K562 (cell line): ENCODE data around the gene ZNF335. TPM values are rescaled to one million over a fixed set of nuclear protein-coding genes. Genes with fewer than 3 reads are reported as not detected.

ENCODE experiments used
- BDP1 ChIP-seq: IDR thresholded peaks from 3 replicates; pipeline ENCODE4 v1.6.1; 2011; ENCODE audit not compliant: insufficient read length, insufficient read depth
- ELF2 ChIP-seq: fragments of 250-450 bp; sonication (Bioruptor Pico); IDR thresholded peaks from 2 replicates; pipeline ENCODE4 v1.5.0; 2021; ENCODE audit warnings: mild to moderate bottlenecking
- GABPA ChIP-seq: fragments of 200-800 bp; sonication (Bioruptor generic); conservative IDR thresholded peaks from 2 replicates; pipeline ENCODE4 v1.6.1; 2016; ENCODE audit warnings: low read depth, missing genetic modification characterization, missing compliant biosample characterization
- GTF2B ChIP-seq: IDR thresholded peaks from 2 replicates; pipeline ENCODE4 v1.6.1; 2011; ENCODE audit not compliant: insufficient read length; ENCODE audit errors: extremely low read depth
- HMGN3 ChIP-seq: IDR thresholded peaks from 2 replicates; pipeline ENCODE4 v1.6.1; 2011; ENCODE audit warnings: borderline replicate concordance, low read depth, mild to moderate bottlenecking, mixed read lengths, low read length; ENCODE audit not compliant: insufficient read length; ENCODE audit errors: extremely low read depth
- KAT2B ChIP-seq: IDR thresholded peaks from one replicate; pipeline ENCODE4 v1.6.1; 2012; ENCODE audit warnings: low read depth, mild to moderate bottlenecking, control low read depth, inconsistent platforms, low read length, moderate library complexity
- MNT ChIP-seq, 2 experiments: fragments of 450-650 bp; conservative IDR thresholded peaks; 2 replicates each; pipeline ENCODE4 v1.6.1; 2017; ENCODE audit warnings: mild to moderate bottlenecking in 2 of 2, moderate library complexity in 2 of 2
- POLR2A ChIP-seq: fragments of 450-650 bp; conservative IDR thresholded peaks from 2 replicates; pipeline ENCODE4 v1.6.1; 2016
- POLR3A ChIP-seq: IDR thresholded peaks from 2 replicates; pipeline ENCODE4 v1.6.1; 2011; ENCODE audit warnings: borderline replicate concordance, mild to moderate bottlenecking, moderate library complexity; ENCODE audit not compliant: insufficient read length, insufficient read depth; ENCODE audit errors: extremely low read depth
- SIN3A ChIP-seq, 2 experiments: fragments of 150-350 bp in 1 of 2; IDR thresholded peaks; 2 replicates each; pipeline ENCODE4 v1.6.1; 2011 to 2016; ENCODE audit warnings: borderline replicate concordance in 2 of 2, low read depth in 2 of 2, low read length in 2 of 2, mild to moderate bottlenecking in 2 of 2, moderate library complexity in 2 of 2; ENCODE audit not compliant: control insufficient read depth in 1 of 2
- SLC30A9 ChIP-seq: fragments of 250-450 bp; sonication (Bioruptor Pico); IDR thresholded peaks from 2 replicates; pipeline ENCODE4 v1.8.0; 2022; ENCODE audit warnings: mild to moderate bottlenecking, moderate library complexity
- TAF7 ChIP-seq: fragments of 450-650 bp; IDR thresholded peaks from 2 replicates; pipeline ENCODE4 v1.6.1; 2016; ENCODE audit warnings: missing genetic modification characterization, missing compliant biosample characterization
- TBL1XR1 ChIP-seq, 2 experiments: IDR thresholded peaks; 2 replicates each; pipeline ENCODE4 v1.6.1; 2012; ENCODE audit warnings: improper control_type of control experiment in 2 of 2, low read length in 2 of 2, mild to moderate bottlenecking in 1 of 2
- ZC3H4 ChIP-seq: sonication (generic); formaldehyde crosslinking; IDR thresholded peaks from 2 replicates; pipeline ENCODE4 v1.9.0; 2021; ENCODE audit warnings: missing genetic modification reagents, borderline replicate concordance
- ZKSCAN8 ChIP-seq: fragments of 200-800 bp; sonication (Bioruptor generic); IDR thresholded peaks from 2 replicates; pipeline ENCODE4 v1.6.1; 2016; ENCODE audit warnings: missing genetic modification characterization, missing compliant biosample characterization
- ZNF311 ChIP-seq: fragments of 250-450 bp; sonication (Bioruptor Pico); IDR thresholded peaks from 2 replicates; pipeline ENCODE4 v1.4.0; 2020; ENCODE audit warnings: mild to moderate bottlenecking, moderate library complexity
- ZNF512 ChIP-seq: IDR thresholded peaks from 2 replicates; pipeline ENCODE4 v1.6.1; 2016; ENCODE audit warnings: missing genetic modification characterization, missing compliant biosample characterization
- ZNF639 ChIP-seq, 2 experiments: fragments of 200-800 bp in 1 of 2; sonication (Bioruptor generic) in 1 of 2; sonication (generic) in 1 of 2; formaldehyde crosslinking in 1 of 2; IDR thresholded peaks in 1 of 2; conservative IDR thresholded peaks in 1 of 2; 2 replicates each; pipeline versions ENCODE4 v1.5.0 to v1.6.1; 2016 to 2020; ENCODE audit warnings: missing compliant biosample characterization in 1 of 2, missing genetic modification characterization in 1 of 2, missing genetic modification reagents in 1 of 2
- polyA plus RNA-seq, 8 experiments: library from polyadenylated mRNA; depleted of rRNA in 4 of 8; stranded (reverse) in 5 of 8; unstranded in 3 of 8; fragments of >200 nt; fragmentation: Nextera tagmentation in 2 of 8; fragmentation: Illumina TruSeq in 1 of 8; extraction: Ambion mirVana in 2 of 8; extraction: Trizol in 1 of 8; gene quantifications; 2 replicates each; pipeline versions ENCODE4 v1.2.1 to v1.2.3, GENCODE V29; 2011 to 2014; ENCODE audit warnings: inconsistent platforms in 1 of 8, missing spikeins in 1 of 8
- total RNA-seq, 7 experiments: library from RNA; depleted of rRNA in 6 of 7; stranded (reverse); fragments of >200 nt in 6 of 7; fragmentation: Illumina TruSeq in 2 of 7; extraction: Trizol in 2 of 7; gene quantifications; 2 replicates each; pipeline versions ENCODE4 v1.2.1 to v1.2.3, GENCODE V29; 2011 to 2021; ENCODE audit warnings: low replicate concordance in 1 of 7
- TF ChIP-seq, protein P1 (sequence below): fragments of 250-450 bp; sonication (Bioruptor Pico); IDR thresholded peaks from 2 replicates; pipeline ENCODE4 v1.4.0; 2020; ENCODE audit warnings: mild to moderate bottlenecking

Gene ZNF335
- total and polyA plus RNA-seq, 9 of the 15 experiments (the other 6 are each of a cell fraction or from before 2014, with no cell fraction given) = 0.39 to 16.0 (median 7.6) TPM

DNA sequence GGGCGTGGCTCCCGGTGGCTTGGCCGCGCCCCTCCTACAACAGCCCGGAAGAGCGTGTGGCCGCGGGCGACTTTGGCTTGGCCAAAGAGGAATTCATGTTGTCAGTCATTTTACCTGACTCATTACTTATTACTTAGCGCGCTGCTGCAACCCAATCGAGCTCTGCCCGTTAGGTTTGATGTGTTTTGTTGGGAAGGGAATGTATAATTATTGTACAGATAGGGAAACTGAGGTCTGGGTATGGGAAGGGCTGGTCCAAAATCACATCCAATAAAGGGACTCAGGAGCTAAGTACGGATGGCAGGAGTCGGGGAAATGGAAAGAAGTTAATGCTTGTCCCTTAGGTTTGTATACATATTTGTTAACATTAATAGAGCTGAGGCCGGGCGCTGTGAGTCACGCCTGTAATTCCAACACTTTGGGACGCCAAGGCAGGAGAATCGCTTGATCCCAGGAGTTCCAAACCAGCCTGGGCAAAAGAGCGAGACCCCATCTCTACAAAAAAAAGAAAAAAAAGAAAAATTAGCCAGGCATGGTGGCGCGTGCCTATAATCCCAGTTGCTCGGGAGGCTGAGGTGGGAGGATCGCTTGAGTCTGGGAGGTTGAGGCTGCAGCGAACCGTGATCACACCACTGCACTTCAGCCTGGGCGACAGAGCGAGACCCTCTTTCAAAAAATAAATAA lies 639 bp upstream of the ZNF335 start (continued):
- TF ChIP-seq, protein P1, sequence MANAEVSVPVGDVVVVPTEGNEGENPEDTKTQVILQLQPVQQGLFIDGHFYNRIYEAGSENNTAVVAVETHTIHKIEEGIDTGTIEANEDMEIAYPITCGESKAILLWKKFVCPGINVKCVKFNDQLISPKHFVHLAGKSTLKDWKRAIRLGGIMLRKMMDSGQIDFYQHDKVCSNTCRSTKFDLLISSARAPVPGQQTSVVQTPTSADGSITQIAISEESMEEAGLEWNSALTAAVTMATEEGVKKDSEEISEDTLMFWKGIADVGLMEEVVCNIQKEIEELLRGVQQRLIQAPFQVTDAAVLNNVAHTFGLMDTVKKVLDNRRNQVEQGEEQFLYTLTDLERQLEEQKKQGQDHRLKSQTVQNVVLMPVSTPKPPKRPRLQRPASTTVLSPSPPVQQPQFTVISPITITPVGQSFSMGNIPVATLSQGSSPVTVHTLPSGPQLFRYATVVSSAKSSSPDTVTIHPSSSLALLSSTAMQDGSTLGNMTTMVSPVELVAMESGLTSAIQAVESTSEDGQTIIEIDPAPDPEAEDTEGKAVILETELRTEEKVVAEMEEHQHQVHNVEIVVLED (CRISPR knock-in tag) = no peak
- no peak for TF ChIP-seq BDP1
- TF ChIP-seq ZC3H4 = no peak
- no peak for TF ChIP-seq GTF2B
- TF ChIP-seq KAT2B = no peak
- no peak for TF ChIP-seq POLR3A
- peak; percentile 95 for TF ChIP-seq POLR2A
- no peak for TF ChIP-seq ZKSCAN8 (CRISPR knock-in tag)
- TF ChIP-seq ZNF512 (tag) = no peak
- no peak for TF ChIP-seq ZNF639 (CRISPR knock-in tag; conservative IDR thresholded peaks at IDR 0.05 in 1 of 2, IDR thresholded peaks at IDR 0.05 in 1 of 2)
- peak; percentile 40 for TF ChIP-seq ELF2
- peak; percentile 50 for TF ChIP-seq HMGN3
- TF ChIP-seq TBL1XR1 (IDR thresholded peaks at IDR 0.05; ENCODE audit: low read length in 2 of 2) = peak in 1 of 2 experiments; percentile 2; a peak in 1 of 4 replicates
- peak; percentile 74 for TF ChIP-seq GABPA
- no peak for TF ChIP-seq SLC30A9 (CRISPR knock-in tag)
- peak; percentile 92 for TF ChIP-seq TAF7 (tag)
- peak; percentile 9 to 65; a peak in 2 of 4 replicates for TF ChIP-seq MNT (conservative IDR thresholded peaks at IDR 0.05)
- no peak for TF ChIP-seq SIN3A (IDR thresholded peaks at IDR 0.05; ENCODE audit: borderline replicate concordance in 2 of 2, control insufficient read depth in 1 of 2, low read depth in 2 of 2, low read length in 2 of 2)
- TF ChIP-seq ZNF311 = no peak
